Neural progenitor cell (in vitro differentiated cells): ENCODE data around the gene PARD3B. TPM values are rescaled to one million over a fixed set of nuclear protein-coding genes. Genes with fewer than 3 reads are reported as not detected.

Experiments used
- DNase-seq: peaks from one replicate; pipeline ENCODE4 v3.0.0-alpha.2; 2016; ENCODE audit warnings: low spot score
- H2AFZ ChIP-seq: fragments of 200-600 bp; sonication (generic); replicated peaks from 2 replicates; pipeline ENCODE4 v1.6.1; 2016; ENCODE audit warnings: antibody characterized with exemption
- H3F3A ChIP-seq: fragments of 200-600 bp; sonication (generic); 2 replicates; pipeline ENCODE4 v1.6.1; 2016; ENCODE audit warnings: antibody characterized with exemption, low read depth
- H3K27ac ChIP-seq: fragments of 200-600 bp; sonication (generic); 2 replicates; pipeline ENCODE4 v1.5.1; 2016; ENCODE audit warnings: mild to moderate bottlenecking
- H3K27me3 ChIP-seq: fragments of 200-600 bp; sonication (generic); 2 replicates; pipeline ENCODE4 v1.6.1; 2016; ENCODE audit warnings: mild to moderate bottlenecking, moderate library complexity
- H3K36me3 ChIP-seq: fragments of 200-600 bp; sonication (generic); 2 replicates; pipeline ENCODE4 v1.5.1; 2016
- H3K4me1 ChIP-seq: fragments of 200-600 bp; sonication (generic); 2 replicates; pipeline ENCODE4 v1.6.1; 2016; ENCODE audit warnings: mixed run types
- H3K4me2 ChIP-seq: fragments of 200-600 bp; sonication (generic); 2 replicates; pipeline ENCODE4 v1.6.1; 2016
- H3K4me3 ChIP-seq: fragments of 200-600 bp; sonication (generic); 2 replicates; pipeline ENCODE4 v1.5.1; 2016
- H3K79me2 ChIP-seq: fragments of 200-600 bp; sonication (generic); 2 replicates; pipeline ENCODE4 v1.6.1; 2016; ENCODE audit warnings: low read depth
- H3K9ac ChIP-seq: fragments of 200-600 bp; sonication (generic); 2 replicates; pipeline ENCODE4 v1.6.1; 2016
- H3K9me3 ChIP-seq: fragments of 200-600 bp; sonication (generic); 2 replicates; pipeline ENCODE4 v1.5.1; 2016; ENCODE audit warnings: low read depth
- H4K20me1 ChIP-seq: fragments of 200-600 bp; sonication (generic); 2 replicates; pipeline ENCODE4 v1.6.1; 2016; ENCODE audit warnings: low read depth
- H3K27ac Mint-ChIP-seq: 3 replicates; pipeline ENCODE4 v1.8.0; 2021; ENCODE audit warnings: mixed read lengths
- H3K27me3 Mint-ChIP-seq: 2 replicates; pipeline ENCODE4 v1.8.0; 2022; ENCODE audit warnings: low read depth, mild to moderate bottlenecking, inconsistent platforms, moderate library complexity, mixed read lengths; ENCODE audit not compliant: insufficient read depth
- H3K36me3 Mint-ChIP-seq: 3 replicates; pipeline ENCODE4 v1.8.0; 2021; ENCODE audit warnings: mixed read lengths
- H3K4me1 Mint-ChIP-seq: 3 replicates; pipeline ENCODE4 v1.8.0; 2021; ENCODE audit warnings: mixed read lengths
- H3K4me3 Mint-ChIP-seq: 3 replicates; pipeline ENCODE4 v1.8.0; 2021; ENCODE audit warnings: mild to moderate bottlenecking, moderate library complexity, mixed read lengths
- H3K9me3 Mint-ChIP-seq: 3 replicates; pipeline ENCODE4 v1.8.0; 2020; ENCODE audit warnings: mixed read lengths
- CTCF ChIP-seq: fragments of 200-600 bp; sonication (generic); IDR thresholded peaks from 2 replicates; pipeline ENCODE4 v1.5.1; 2017; ENCODE audit warnings: antibody characterized with exemption, mild to moderate bottlenecking
- EZH2 ChIP-seq: fragments of 200-600 bp; sonication (generic); IDR thresholded peaks from 2 replicates; pipeline ENCODE4 v1.6.1; 2017; ENCODE audit warnings: antibody characterized with exemption, mild to moderate bottlenecking, moderate library complexity
- EZH2phosphoT487 ChIP-seq: fragments of 200-600 bp; sonication (generic); IDR thresholded peaks from 2 replicates; pipeline ENCODE4 v1.6.1; 2017; ENCODE audit warnings: antibody characterized with exemption
- total RNA-seq: library from RNA; depleted of rRNA; stranded (reverse); fragments of >200 nt; gene quantifications from 2 replicates; pipeline ENCODE4 v1.2.3, GENCODE V29; 2015; ENCODE audit warnings: low replicate concordance

Gene PARD3B
- total RNA-seq, 1 donor from 2014 or later, result 8.4 TPM

GRCh38 chr2:205405194-205405593, 859.9 kb downstream of the PARD3B start:
- Histone ChIP-seq H3F3A (no peaks in the 10 kb centered on the region), H3K4me1 (peaks cover 13% of the 10 kb centered on the region), H4K20me1 (no peaks in the 10 kb centered on the region), H3K27ac (no peak overlapping the region), H3K9me3 (no peaks in the 10 kb centered on the region), H3K4me2 (no peak overlapping the region), H3K36me3 (no peaks in the 10 kb centered on the region), H3K79me2 (no peaks in the 10 kb centered on the region), H3K27me3 (no peaks in the 10 kb centered on the region), H2AFZ (no peak overlapping the region), H3K4me3 (no peak overlapping the region), H3K9ac (no peak overlapping the region)
- Mint-ChIP-seq H3K9me3 (no peaks in the 10 kb centered on the region), H3K27ac (no peak overlapping the region), H3K4me3 (no peak overlapping the region), H3K36me3 (no peaks in the 10 kb centered on the region), H3K4me1 (peaks cover 11% of the 10 kb centered on the region), H3K27me3 (peaks cover 2% of the 10 kb centered on the region)
- TF ChIP-seq EZH2, result no peak
- TF ChIP-seq EZH2phosphoT487, result no peak
- TF ChIP-seq CTCF, result no peak
- no peak for DNase-seq

GRCh38 chr2:205405752-205406151, 860.5 kb downstream of the PARD3B start:
- Histone ChIP-seq H3K9ac (no peak overlapping the region), H3K27me3 (no peaks in the 10 kb centered on the region), H3K27ac (no peak overlapping the region), H3K4me3 (no peak overlapping the region), H3K4me1 (peaks cover 13% of the 10 kb centered on the region), H3K4me2 (no peak overlapping the region), H3K36me3 (no peaks in the 10 kb centered on the region), H4K20me1 (no peaks in the 10 kb centered on the region), H3K9me3 (no peaks in the 10 kb centered on the region), H3K79me2 (no peaks in the 10 kb centered on the region), H2AFZ (no peak overlapping the region), H3F3A (no peaks in the 10 kb centered on the region)
- Mint-ChIP-seq H3K27ac (no peak overlapping the region), H3K4me3 (no peak overlapping the region), H3K27me3 (peaks cover 2% of the 10 kb centered on the region), H3K36me3 (no peaks in the 10 kb centered on the region), H3K9me3 (no peaks in the 10 kb centered on the region), H3K4me1 (peaks cover 11% of the 10 kb centered on the region)
- TF ChIP-seq CTCF, result no peak
- TF ChIP-seq EZH2phosphoT487, result no peak
- no peak for TF ChIP-seq EZH2
- DNase-seq, result no peak

- TF ChIP-seq EZH2phosphoT487 (no peak), EZH2 (no peak), CTCF (no peak)
- Histone ChIP-seq H3K36me3 (no peaks in the 10 kb centered on the region), H3K27ac (no peak overlapping the region), H3K4me3 (no peak overlapping the region), H2AFZ (no peak overlapping the region), H3K9ac (no peak overlapping the region), H3K79me2 (no peaks in the 10 kb centered on the region), H3K4me2 (no peak overlapping the region), H4K20me1 (no peaks in the 10 kb centered on the region), H3K27me3 (no peaks in the 10 kb centered on the region), H3K4me1 (no peaks in the 10 kb centered on the region), H3K9me3 (no peaks in the 10 kb centered on the region), H3F3A (no peaks in the 10 kb centered on the region)
- DNase-seq, result no peak
- no peak overlapping the region for H3K4me3 Mint-ChIP-seq
- H3K4me1 Mint-ChIP-seq, result no peaks in the 10 kb centered on the region
- H3K27ac Mint-ChIP-seq, result no peak overlapping the region
- H3K9me3 Mint-ChIP-seq, result no peaks in the 10 kb centered on the region
- peaks cover 2% of the 10 kb centered on the region for H3K27me3 Mint-ChIP-seq
- H3K36me3 Mint-ChIP-seq, result no peaks in the 10 kb centered on the region
These were observed 862.7 kb downstream of the PARD3B start for GRCh38 chr2:205407984-205408383.

- Histone ChIP-seq H3K27me3 (no peaks in the 10 kb centered on the region), H3K36me3 (no peaks in the 10 kb centered on the region), H3K9me3 (no peaks in the 10 kb centered on the region), H2AFZ (no peak overlapping the region), H3K9ac (no peak overlapping the region), H3F3A (no peaks in the 10 kb centered on the region), H3K4me2 (no peak overlapping the region), H4K20me1 (no peaks in the 10 kb centered on the region), H3K4me1 (no peaks in the 10 kb centered on the region), H3K79me2 (no peaks in the 10 kb centered on the region), H3K4me3 (no peak overlapping the region), H3K27ac (no peak overlapping the region)
- DNase-seq, result no peak
- Mint-ChIP-seq H3K27ac (no peak overlapping the region), H3K27me3 (peaks cover 2% of the 10 kb centered on the region), H3K36me3 (no peaks in the 10 kb centered on the region), H3K9me3 (no peaks in the 10 kb centered on the region), H3K4me1 (no peaks in the 10 kb centered on the region), H3K4me3 (no peak overlapping the region)
- TF ChIP-seq EZH2, result no peak
- TF ChIP-seq CTCF, result no peak
- no peak for TF ChIP-seq EZH2phosphoT487
These were observed 863.4 kb downstream of the PARD3B start for GRCh38 chr2:205408696-205409095.
